ENCODE measurements around the gene INSIG2.

Gene INSIG2

DNA sequence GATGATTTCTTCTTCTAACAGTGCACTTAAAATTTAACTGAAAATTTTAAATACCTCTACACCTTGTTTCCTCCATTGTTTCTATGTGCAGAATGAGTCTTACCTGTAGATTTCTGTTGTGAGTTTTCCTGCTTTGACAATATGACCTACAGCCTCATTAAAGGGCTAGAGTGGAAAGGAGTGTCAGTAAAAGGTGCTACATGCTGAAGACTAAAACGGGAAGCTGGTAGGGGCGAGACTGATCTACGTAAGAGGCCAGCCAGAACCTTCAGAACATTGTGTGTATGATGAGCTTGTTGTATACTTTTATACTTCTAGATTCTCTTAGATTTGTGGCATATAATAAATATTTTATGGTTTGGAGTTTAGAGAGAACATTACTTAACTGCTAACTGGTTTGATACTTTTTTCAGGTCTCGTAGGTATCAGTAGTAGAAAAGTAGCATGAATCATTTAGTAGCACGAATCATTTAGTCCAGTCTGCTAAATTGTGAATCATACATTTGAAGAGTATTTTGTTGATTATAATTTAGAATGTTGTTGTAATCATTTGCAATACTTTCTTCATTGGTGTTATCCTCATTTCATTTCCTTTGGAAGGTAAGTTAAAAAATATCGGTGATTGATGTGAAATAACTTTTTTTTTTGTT lies 14.3 kb downstream of the INSIG2 start:
- no peak for DNase-seq

- DNase-seq: no peak
These were observed 16.0 kb downstream of the INSIG2 start for GRCh38 chr2:118103951-118104940.

DNA sequence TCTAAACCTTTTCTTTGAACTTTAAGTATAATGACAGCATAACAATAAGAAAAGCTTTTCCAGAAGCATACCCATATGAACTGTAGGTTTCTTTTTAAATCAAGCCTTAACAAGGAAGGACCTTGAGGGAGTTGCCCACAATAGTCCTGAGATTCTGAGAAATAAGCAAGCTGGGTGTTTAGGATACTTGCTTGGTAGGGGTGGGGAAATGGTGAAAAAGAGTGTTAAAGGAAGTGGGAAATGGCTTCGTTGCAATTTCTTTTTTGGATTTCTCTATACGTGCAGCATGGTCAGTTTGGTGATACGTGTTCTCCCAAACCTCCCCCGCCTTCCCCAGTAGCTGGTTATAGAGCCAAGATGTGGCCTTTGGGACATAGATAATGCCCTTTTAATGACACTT lies 17.2 kb downstream of the INSIG2 start:
- DNase-seq: no peak

DNA sequence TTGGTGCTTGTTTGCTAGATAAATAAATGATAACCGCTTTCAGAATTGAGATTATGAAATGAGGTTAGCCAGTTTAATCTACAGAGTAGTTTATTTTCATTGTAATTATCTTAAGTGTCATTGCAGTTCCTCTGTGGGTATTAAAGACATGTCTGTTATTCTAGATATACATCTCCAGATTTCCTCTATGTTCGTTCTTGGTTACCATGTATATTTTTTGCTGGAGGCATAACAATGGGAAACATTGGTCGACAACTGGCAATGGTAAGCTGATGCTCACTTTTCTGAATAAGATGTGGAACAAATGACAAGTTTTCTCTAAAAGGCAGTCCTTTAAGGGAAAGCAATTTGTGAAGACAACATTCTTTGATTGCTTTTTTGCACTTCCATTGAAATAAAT lies 18.7 kb downstream of the INSIG2 start:
- no peak for DNase-seq

GRCh38 chr2:118110310-118110709 lies 22.0 kb downstream of the INSIG2 start:
- no peak for DNase-seq

- no peak for DNase-seq
These were observed 22.7 kb downstream of the INSIG2 start for GRCh38 chr2:118110991-118111390.

- DNase-seq: no peak
These were observed 24.6 kb downstream of the INSIG2 start for GRCh38 chr2:118112771-118113334.

GRCh38 chr2:118114863-118115262 lies 26.6 kb downstream of the INSIG2 start:
- no peak for DNase-seq

DNA sequence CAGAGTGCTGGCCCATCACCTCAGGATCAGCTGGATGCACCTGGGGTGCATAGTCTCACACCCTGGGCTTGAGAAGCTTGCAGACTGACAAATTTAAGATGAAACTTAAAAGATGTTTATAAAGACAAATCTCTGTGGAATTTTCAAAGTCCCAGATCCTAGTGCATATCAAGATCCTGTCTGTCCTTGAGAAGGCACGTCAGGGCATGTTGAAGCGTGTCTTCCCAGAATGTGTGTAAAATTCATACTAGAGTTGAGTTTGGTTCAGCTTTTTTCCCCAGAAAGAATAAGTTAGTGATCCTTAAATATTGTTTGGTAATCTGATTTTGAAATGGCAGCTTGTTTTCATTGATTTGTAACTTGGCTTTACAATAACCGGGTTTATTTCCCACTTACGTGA lies 27.5 kb downstream of the INSIG2 start:
- DNase-seq: no peak

GRCh38 chr2:118118479-118118878 lies 30.2 kb downstream of the INSIG2 start:
- no peak for DNase-seq

GRCh38 chr2:118119158-118119727 lies 31.0 kb downstream of the INSIG2 start:
- no peak for DNase-seq

- DNase-seq: no peak
These were observed 31.6 kb downstream of the INSIG2 start for GRCh38 chr2:118119761-118120400.

- DNase-seq: no peak
These were observed 32.1 kb downstream of the INSIG2 start for GRCh38 chr2:118120401-118120780.

DNA sequence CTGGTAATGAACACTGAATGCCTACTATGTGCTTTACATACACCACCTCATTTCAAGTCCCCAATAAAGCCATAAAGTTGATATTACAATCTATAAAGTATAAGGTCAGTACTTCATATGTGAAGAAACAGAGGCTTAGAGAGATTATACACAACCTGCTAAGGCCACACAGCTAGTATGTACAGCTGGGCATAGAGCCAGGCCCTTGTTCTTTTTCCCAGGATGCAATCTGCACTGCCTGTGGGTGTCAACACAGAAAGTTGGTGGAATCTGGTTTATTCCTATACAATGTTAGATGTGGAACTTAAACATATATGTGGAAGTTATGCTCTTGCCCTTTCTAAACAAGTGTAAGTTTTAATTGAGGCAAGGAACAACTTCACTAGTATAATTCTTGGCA lies 32.8 kb downstream of the INSIG2 start:
- no peak for DNase-seq

- DNase-seq: no peak
These were observed 33.8 kb downstream of the INSIG2 start for GRCh38 chr2:118121986-118122524.

DNA sequence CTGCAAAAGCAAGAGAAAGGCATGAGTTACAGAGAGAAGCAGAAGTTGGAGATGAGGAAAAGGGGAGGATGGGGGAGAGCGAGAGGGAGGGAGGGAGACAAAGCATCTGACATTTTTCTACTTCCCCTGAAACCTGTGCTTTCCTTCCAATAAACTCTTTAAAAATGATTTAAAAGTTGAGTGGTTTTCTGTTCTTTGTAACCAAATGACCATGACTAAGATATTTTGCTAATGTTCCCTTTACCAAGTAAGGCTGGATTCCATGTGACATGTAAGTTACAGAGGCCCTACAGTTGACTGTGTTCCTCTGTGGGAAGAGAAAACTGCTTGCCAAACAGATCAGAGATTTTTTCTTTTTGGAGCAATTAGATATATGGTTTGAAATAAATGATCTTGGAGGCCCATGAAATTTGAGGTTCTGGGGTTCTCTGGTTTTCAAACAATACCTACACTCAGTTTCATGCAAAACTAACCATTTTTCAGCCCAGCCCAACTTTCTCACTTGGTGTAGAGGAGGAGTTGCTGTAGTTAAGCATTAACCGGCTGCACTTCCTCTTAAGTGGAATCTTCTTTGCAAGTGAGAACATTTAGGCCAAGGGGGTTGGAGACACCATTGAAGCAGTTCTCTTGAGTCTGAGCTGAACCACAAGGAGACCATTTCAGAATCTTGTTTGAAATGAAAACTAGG lies 34.5 kb downstream of the INSIG2 start:
- DNase-seq: no peak

DNA sequence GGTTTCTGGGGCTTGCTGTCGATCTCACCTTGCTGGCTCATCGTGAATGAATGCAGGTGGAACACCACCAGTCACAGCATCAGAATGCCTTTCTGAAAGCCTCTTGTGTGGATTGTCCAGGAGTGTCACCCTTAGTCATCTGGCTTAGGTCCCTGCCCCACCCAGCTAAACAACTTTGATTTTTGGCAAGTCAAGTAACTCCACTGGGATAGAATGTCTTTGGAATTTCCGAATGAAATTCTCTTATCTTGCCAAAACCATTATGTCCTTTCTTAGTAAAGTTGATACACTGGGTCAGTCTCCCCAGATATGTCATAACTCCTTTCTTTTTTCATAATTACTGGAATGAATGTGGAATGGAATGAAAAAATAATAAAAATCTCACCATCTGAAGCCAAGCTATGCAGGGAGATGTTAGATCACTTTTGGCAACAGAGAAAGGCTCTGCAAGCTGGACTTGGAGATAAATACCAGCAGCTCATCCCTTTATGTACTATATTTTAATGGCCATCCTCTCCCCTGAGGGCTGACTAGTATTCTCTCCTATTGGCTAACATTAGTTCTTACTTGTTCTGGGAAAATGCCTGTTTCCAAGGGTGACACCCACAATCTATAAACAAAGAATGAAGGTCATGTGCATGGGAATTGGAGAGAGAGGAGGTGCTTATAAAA lies 35.4 kb downstream of the INSIG2 start:
- DNase-seq: no peak

- DNase-seq: no peak
These were observed 36.1 kb downstream of the INSIG2 start for GRCh38 chr2:118124288-118124891.

GRCh38 chr2:118127250-118127649 lies 39.0 kb downstream of the INSIG2 start:
- DNase-seq: no peak

DNA sequence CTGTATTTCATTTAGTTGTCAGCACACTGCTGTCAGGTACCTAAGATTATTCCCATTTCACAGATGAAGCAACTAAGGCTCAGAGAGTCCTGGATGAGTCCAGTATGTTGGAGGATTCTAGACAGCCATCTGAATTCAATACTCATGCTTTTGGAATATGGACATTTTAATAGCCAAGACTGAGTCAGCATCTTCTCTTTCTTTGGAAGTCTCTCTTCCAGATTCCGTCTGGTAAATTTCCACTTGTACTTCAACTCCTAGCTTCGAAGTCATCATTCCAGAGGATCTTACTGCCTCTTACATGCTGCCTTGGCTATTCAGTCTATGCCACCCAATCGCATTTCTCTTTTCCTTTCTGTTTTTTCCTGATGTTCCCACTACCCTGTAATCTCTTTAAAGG lies 40.6 kb downstream of the INSIG2 start:
- no peak for DNase-seq

GRCh38 chr2:118130385-118130784 lies 42.1 kb downstream of the INSIG2 start:
- no peak for DNase-seq

Measured in CD4-positive, alpha-beta T cell treated with Interleukin-12 subunit alpha and Interleukin-12 subunit beta, for 1 hour (primary cell).